Measurements from ENCODE around the gene TMPRSS6. TPM values are rescaled to one million over a fixed set of nuclear protein-coding genes. Genes with fewer than 3 reads are reported as not detected.

The TMPRSS6 gene
- total RNA-seq, 1 donor from 2014 or later, result 7.6 TPM

GRCh38 chr22:37059876-37060449, 49.5 kb downstream of the TMPRSS6 start:
- H3K4me3 Mint-ChIP-seq, result no peak overlapping the region
- no peak overlapping the region for H3K27ac Mint-ChIP-seq
- H3K9me3 Mint-ChIP-seq, result no peaks in the 10 kb centered on the region
- no peaks in the 10 kb centered on the region for H3K27me3 Mint-ChIP-seq
- no peak for TF ChIP-seq CTCF (conservative IDR thresholded peaks at IDR 0.05)
- no peaks in the 10 kb centered on the region for H3K4me1 Mint-ChIP-seq (ENCODE audit: unreplicated experiment)
- H3K36me3 Mint-ChIP-seq, result no peaks in the 10 kb centered on the region
- DNase-seq (ENCODE audit: extremely low spot score, unreplicated experiment), result no peak

- no peak for DNase-seq (ENCODE audit: extremely low spot score, unreplicated experiment)
- H3K4me3 Mint-ChIP-seq, result no peak overlapping the region
- H3K27me3 Mint-ChIP-seq, result no peaks in the 10 kb centered on the region
- no peaks in the 10 kb centered on the region for H3K9me3 Mint-ChIP-seq
- H3K36me3 Mint-ChIP-seq, result no peaks in the 10 kb centered on the region
- TF ChIP-seq CTCF (conservative IDR thresholded peaks at IDR 0.05), result no peak
- H3K4me1 Mint-ChIP-seq (ENCODE audit: unreplicated experiment), result no peaks in the 10 kb centered on the region
- H3K27ac Mint-ChIP-seq, result no peak overlapping the region
These were observed 50.4 kb downstream of the TMPRSS6 start for GRCh38 chr22:37058917-37059701.

GRCh38 chr22:37057796-37058510, 51.6 kb downstream of the TMPRSS6 start:
- DNase-seq (ENCODE audit: extremely low spot score, unreplicated experiment), result no peak
- H3K36me3 Mint-ChIP-seq, result no peaks in the 10 kb centered on the region
- peaks cover 8% of the 10 kb centered on the region for H3K4me1 Mint-ChIP-seq (ENCODE audit: unreplicated experiment)
- no peak overlapping the region for H3K27ac Mint-ChIP-seq
- H3K27me3 Mint-ChIP-seq, result no peaks in the 10 kb centered on the region
- no peaks in the 10 kb centered on the region for H3K9me3 Mint-ChIP-seq
- H3K4me3 Mint-ChIP-seq, result no peak overlapping the region
- TF ChIP-seq CTCF (conservative IDR thresholded peaks at IDR 0.05), result no peak

- Mint-ChIP-seq H3K36me3 (no peaks in the 10 kb centered on the region), H3K4me3 (no peak overlapping the region), H3K27ac (no peak overlapping the region)
These were observed 52.3 kb downstream of the TMPRSS6 start for GRCh38 chr22:37057226-37057625.

GRCh38 chr22:37056246-37056645, 53.3 kb downstream of the TMPRSS6 start:
- Mint-ChIP-seq H3K9me3 (no peaks in the 10 kb centered on the region), H3K27me3 (no peaks in the 10 kb centered on the region), H3K4me3 (no peak overlapping the region), H3K4me1 (ENCODE audit: unreplicated experiment) (peaks cover 12% of the 10 kb centered on the region), H3K27ac (no peak overlapping the region), H3K36me3 (no peaks in the 10 kb centered on the region)
- no peak for DNase-seq (ENCODE audit: extremely low spot score, unreplicated experiment)
- TF ChIP-seq CTCF (conservative IDR thresholded peaks at IDR 0.05), result no peak

More at GRCh38 chr22:37057226-37057625, 52.3 kb downstream of the TMPRSS6 start:
- DNase-seq (ENCODE audit: extremely low spot score, unreplicated experiment), result no peak
- Mint-ChIP-seq H3K27me3 (no peaks in the 10 kb centered on the region), H3K4me1 (ENCODE audit: unreplicated experiment) (peaks cover 12% of the 10 kb centered on the region), H3K9me3 (no peaks in the 10 kb centered on the region)
- TF ChIP-seq CTCF (conservative IDR thresholded peaks at IDR 0.05), result no peak
